ENCODE data around the gene SUGCT.

Gene SUGCT

DNA sequence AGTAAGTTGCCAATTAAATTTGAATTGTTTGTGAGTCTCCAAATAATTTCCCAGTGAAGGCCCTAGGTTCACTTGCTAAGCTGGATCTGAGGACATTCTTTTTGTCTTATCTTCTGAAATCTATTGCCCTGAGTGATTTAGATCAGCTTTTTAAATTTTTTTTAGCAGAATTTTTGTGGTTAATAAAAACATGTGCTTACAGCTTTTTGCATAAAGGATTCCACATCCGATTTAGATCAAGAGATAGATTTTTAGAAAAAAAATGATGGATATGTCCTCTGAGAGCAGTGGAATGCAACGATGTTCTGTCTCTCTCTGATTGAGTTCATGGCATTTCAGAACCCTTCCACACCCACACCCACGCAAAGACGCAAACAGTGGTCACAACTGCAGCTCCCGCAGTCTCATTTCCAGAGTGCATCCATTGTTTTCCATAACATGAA is 358.8 kb downstream of the SUGCT start:
- TF ChIP-seq, protein P1, sequence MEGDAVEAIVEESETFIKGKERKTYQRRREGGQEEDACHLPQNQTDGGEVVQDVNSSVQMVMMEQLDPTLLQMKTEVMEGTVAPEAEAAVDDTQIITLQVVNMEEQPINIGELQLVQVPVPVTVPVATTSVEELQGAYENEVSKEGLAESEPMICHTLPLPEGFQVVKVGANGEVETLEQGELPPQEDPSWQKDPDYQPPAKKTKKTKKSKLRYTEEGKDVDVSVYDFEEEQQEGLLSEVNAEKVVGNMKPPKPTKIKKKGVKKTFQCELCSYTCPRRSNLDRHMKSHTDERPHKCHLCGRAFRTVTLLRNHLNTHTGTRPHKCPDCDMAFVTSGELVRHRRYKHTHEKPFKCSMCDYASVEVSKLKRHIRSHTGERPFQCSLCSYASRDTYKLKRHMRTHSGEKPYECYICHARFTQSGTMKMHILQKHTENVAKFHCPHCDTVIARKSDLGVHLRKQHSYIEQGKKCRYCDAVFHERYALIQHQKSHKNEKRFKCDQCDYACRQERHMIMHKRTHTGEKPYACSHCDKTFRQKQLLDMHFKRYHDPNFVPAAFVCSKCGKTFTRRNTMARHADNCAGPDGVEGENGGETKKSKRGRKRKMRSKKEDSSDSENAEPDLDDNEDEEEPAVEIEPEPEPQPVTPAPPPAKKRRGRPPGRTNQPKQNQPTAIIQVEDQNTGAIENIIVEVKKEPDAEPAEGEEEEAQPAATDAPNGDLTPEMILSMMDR (IDR thresholded peaks at IDR 0.05; ENCODE audit: extremely low read depth, insufficient read depth, missing control alignments), result no peak
- in situ Hi-C loops (cut with MboI; ENCODE audit: low pct_unique_long_range_greater_than_20kb, low sequenced_read_pairs, unreplicated experiment), result no loop called here
- no peak for DNase-seq (ENCODE audit: low spot score)

DNA sequence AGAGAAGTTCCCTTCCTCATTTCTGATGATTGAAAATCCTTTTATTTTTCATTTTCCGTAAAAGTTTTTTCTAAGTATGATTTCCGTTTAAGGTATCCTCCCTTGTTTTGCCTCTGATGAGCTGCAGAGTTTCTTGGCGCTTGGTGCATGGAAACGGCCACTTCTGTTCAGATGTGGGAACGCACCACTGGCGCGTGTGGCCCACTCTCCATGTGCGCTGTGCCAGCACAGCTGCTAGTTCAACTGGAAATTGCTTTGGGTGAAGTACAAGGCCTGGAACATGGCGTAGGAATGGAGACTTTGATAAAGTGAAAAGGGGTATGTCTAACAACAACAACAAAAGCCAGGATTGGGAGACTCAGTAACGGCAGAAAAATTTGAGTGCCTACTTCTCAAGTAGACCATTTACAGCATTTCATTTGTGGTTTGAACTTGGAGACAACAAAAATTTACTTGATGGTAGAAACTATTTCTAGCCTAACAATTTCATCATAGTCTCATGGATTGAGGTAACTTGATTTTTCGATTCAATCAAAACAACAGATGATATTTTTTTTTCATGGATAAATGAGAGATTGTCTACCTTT is 364.2 kb downstream of the SUGCT start:
- TF ChIP-seq, protein P1 (IDR thresholded peaks at IDR 0.05; ENCODE audit: extremely low read depth, insufficient read depth, missing control alignments), result no peak
- DNase-seq (ENCODE audit: low spot score), result no peak
- in situ Hi-C loops (cut with MboI; ENCODE audit: low pct_unique_long_range_greater_than_20kb, low sequenced_read_pairs, unreplicated experiment), result no loop called here

DNA sequence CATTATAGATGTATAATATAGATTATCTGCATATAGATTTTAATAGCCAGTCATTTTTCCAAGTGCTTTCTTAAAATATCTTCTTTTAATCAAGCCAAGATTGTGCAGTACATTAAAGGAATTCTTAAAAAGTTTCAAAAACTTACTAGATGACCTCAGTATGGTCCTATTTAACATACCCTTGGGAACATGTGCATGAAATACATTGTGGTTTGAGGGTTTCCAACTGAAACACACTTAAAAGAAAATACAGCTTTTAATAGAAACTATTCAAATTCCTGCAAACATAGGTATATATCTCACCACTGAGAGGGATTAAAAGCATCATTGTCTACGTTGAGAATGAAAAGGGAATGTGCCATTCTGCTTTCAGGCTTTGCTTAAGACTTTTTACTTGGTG is 364.9 kb downstream of the SUGCT start:
- no peak for DNase-seq (ENCODE audit: low spot score)
- in situ Hi-C loops (cut with MboI; ENCODE audit: low pct_unique_long_range_greater_than_20kb, low sequenced_read_pairs, unreplicated experiment), result no loop called here
- TF ChIP-seq, protein P1 (IDR thresholded peaks at IDR 0.05; ENCODE audit: extremely low read depth, insufficient read depth, missing control alignments), result no peak

DNA sequence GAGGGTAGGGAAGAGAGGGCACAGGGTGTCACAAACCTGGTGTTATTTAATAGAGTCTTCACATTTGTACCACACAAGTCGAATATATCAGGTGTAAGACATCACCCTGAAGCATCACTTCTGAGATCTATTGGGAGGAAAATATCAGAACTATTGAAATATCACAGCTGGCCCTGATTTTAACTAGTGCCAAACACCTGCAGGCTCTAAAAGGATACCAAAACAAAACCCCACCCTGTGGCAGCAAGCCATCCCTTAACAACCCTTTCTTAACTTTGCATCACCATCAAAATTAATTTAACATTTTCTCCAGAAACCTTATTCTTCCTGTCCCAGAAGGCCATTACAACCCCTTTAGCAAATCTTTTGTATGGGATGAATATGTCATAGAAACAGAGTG is 365.4 kb downstream of the SUGCT start:
- in situ Hi-C loops (cut with MboI; ENCODE audit: low pct_unique_long_range_greater_than_20kb, low sequenced_read_pairs, unreplicated experiment), result no loop called here
- TF ChIP-seq, protein P1 (IDR thresholded peaks at IDR 0.05; ENCODE audit: extremely low read depth, insufficient read depth, missing control alignments), result no peak
- DNase-seq (ENCODE audit: low spot score), result no peak

DNA sequence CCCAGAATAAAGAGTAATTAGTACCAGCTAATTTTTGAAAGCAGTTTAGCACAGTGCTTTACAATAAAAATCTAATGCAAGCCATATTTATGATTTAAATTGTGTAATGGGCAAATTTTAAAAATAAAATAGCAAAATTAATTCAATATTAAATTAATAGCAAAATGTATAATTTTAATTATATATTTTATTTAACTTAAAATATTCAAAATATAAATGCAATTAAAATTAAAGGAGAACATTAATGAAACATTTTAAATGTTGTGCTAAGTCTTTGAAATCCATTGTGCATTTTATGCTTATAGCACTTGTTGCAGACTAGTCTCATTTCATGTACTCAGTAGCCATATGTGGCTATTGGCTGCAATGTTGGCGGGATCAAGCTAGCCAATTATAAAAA is 367.6 kb downstream of the SUGCT start:
- TF ChIP-seq, protein P1 (IDR thresholded peaks at IDR 0.05; ENCODE audit: extremely low read depth, insufficient read depth, missing control alignments), result no peak
- in situ Hi-C loops (cut with MboI; ENCODE audit: low pct_unique_long_range_greater_than_20kb, low sequenced_read_pairs, unreplicated experiment), result no loop called here
- DNase-seq (ENCODE audit: low spot score), result no peak

DNA sequence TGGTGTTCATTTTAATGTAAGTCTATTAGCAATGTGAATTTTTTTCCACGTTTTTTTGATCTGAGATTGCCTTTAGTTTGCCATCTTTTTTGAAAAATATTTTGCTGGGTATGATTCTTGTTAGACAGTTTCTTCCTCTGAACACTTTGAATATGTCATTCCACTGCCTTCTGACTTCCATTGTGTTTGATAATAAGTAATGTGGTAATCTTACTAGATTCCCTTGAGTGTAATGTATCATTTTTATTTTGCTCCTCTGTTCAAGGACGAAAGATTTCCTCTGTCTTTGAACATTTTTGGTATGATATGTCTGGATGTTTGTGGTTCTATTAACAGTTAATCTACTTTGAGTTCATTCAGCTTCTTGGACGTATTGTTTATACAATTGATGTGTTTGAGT is 371.4 kb downstream of the SUGCT start:
- no peak for DNase-seq (ENCODE audit: low spot score)
- in situ Hi-C loops (cut with MboI; ENCODE audit: low pct_unique_long_range_greater_than_20kb, low sequenced_read_pairs, unreplicated experiment), result no loop called here
- TF ChIP-seq, protein P1 (IDR thresholded peaks at IDR 0.05; ENCODE audit: extremely low read depth, insufficient read depth, missing control alignments), result no peak

Measured in GM13977 (cell line).